Parathyroid adenoma (tissue), 2 donors: ENCODE results near the gene ATG9B.

Experiments
- H2AFZ ChIP-seq: fragments of 300-600 bp; sonication (generic); one replicate; pipeline ENCODE4 v1.7.0; 2017; ENCODE audit warnings: antibody characterized with exemption, mild to moderate bottlenecking
- H3K27ac ChIP-seq: fragments of 300-600 bp; sonication (generic); one replicate; pipeline ENCODE4 v1.7.0; 2017
- H3K27me3 ChIP-seq: fragments of 300-600 bp; sonication (generic); one replicate; pipeline ENCODE4 v1.7.0; 2017; ENCODE audit warnings: low read length; ENCODE audit not compliant: control insufficient read depth, insufficient read depth
- H3K36me3 ChIP-seq: fragments of 300-600 bp; sonication (generic); one replicate; pipeline ENCODE4 v1.7.0; 2017; ENCODE audit warnings: low read length; ENCODE audit not compliant: control insufficient read depth, insufficient read depth
- H3K4me1 ChIP-seq: fragments of 300-600 bp; sonication (generic); one replicate; pipeline ENCODE4 v1.7.0; 2017; ENCODE audit warnings: control low read depth
- H3K4me2 ChIP-seq: fragments of 300-600 bp; sonication (generic); one replicate; pipeline ENCODE4 v1.7.0; 2017; ENCODE audit warnings: low read length
- H3K4me3 ChIP-seq: fragments of 300-600 bp; sonication (generic); one replicate; pipeline ENCODE4 v1.7.0; 2017; ENCODE audit warnings: low read depth, low read length
- H3K79me2 ChIP-seq: fragments of 300-600 bp; sonication (generic); one replicate; pipeline ENCODE4 v1.7.0; 2017; ENCODE audit warnings: control low read depth
- H3K9ac ChIP-seq: fragments of 300-600 bp; sonication (generic); one replicate; pipeline ENCODE4 v1.7.0; 2017; ENCODE audit warnings: mild to moderate bottlenecking
- H3K9me3 ChIP-seq: fragments of 300-600 bp; sonication (generic); one replicate; pipeline ENCODE4 v1.7.0; 2017; ENCODE audit warnings: low read length; ENCODE audit not compliant: control insufficient read depth
- CTCF ChIP-seq: fragments of 300-600 bp; sonication (generic); IDR thresholded peaks from one replicate; pipeline ENCODE4 v1.7.0; 2017; ENCODE audit warnings: antibody characterized with exemption, mild to moderate bottlenecking
- donor health status: primary hyperparathyroidism.

The ATG9B gene

GRCh38 chr7:151024435-151025056 lies at the start of gene ATG9B:
ATG9B (minus strand) TSS chr7:151024494; CDS start chr7:151024423, 71 bp downstream.
- Histone ChIP-seq H3K36me3 (no peaks in the 10 kb centered on the region), H3K79me2 (peaks cover 3% of the 10 kb centered on the region), H3K9me3 (no peaks in the 10 kb centered on the region), H3K9ac (no peak within 1 kb of the TSS), H3K4me2 (no peak within 1 kb of the TSS), H2AFZ (no peak within 1 kb of the TSS), H3K4me1 (peaks cover 3% of the 10 kb centered on the region), H3K27me3 (no peaks in the 10 kb centered on the region), H3K4me3 (no peak within 1 kb of the TSS), H3K27ac (no peak within 1 kb of the TSS)
- no peak for TF ChIP-seq CTCF

- Histone ChIP-seq H2AFZ (no peak overlapping the region), H3K9me3 (no peaks in the 10 kb centered on the region), H3K27ac (no peak overlapping the region), H3K4me2 (no peak overlapping the region), H3K27me3 (no peaks in the 10 kb centered on the region), H3K9ac (no peak overlapping the region), H3K36me3 (no peaks in the 10 kb centered on the region), H3K79me2 (peaks cover 3% of the 10 kb centered on the region), H3K4me3 (no peak overlapping the region), H3K4me1 (peaks cover 7% of the 10 kb centered on the region)
- no peak for TF ChIP-seq CTCF
Measured at GRCh38 chr7:151073990-151074389, 49.7 kb upstream of the ATG9B start.

- Histone ChIP-seq H3K9ac (no peak overlapping the region), H3K27ac (no peak overlapping the region), H3K4me2 (no peak overlapping the region), H2AFZ (no peak overlapping the region), H3K9me3 (no peaks in the 10 kb centered on the region), H3K36me3 (no peaks in the 10 kb centered on the region), H3K4me1 (peaks cover 18% of the 10 kb centered on the region), H3K79me2 (peaks cover 3% of the 10 kb centered on the region), H3K4me3 (no peak overlapping the region), H3K27me3 (no peaks in the 10 kb centered on the region)
- no peak for TF ChIP-seq CTCF
Measured at GRCh38 chr7:151071032-151071866, 47.0 kb upstream of the ATG9B start.

- peaks cover 3% of the 10 kb centered on the region for H3K79me2 ChIP-seq
- no peak overlapping the region for H3K4me2 ChIP-seq
- no peaks in the 10 kb centered on the region for H3K9me3 ChIP-seq
- no peak overlapping the region for H2AFZ ChIP-seq
- H3K36me3 ChIP-seq = no peaks in the 10 kb centered on the region
- no peak overlapping the region for H3K27ac ChIP-seq
- TF ChIP-seq CTCF = no peak
- no peak overlapping the region for H3K4me3 ChIP-seq
- peaks cover 25% of the 10 kb centered on the region for H3K4me1 ChIP-seq
- no peak overlapping the region for H3K9ac ChIP-seq
- H3K27me3 ChIP-seq = no peaks in the 10 kb centered on the region
Measured at GRCh38 chr7:151070574-151070960, 46.3 kb upstream of the ATG9B start.
